ENCODE measurements around the gene PSMC4. TPM values are rescaled to one million over a fixed set of nuclear protein-coding genes. Genes with fewer than 3 reads are reported as not detected.

PSMC4 gene
- polyA plus RNA-seq, 1 of the 3 experiments (the other 2 are of a cell fraction) = 173 TPM

DNA sequence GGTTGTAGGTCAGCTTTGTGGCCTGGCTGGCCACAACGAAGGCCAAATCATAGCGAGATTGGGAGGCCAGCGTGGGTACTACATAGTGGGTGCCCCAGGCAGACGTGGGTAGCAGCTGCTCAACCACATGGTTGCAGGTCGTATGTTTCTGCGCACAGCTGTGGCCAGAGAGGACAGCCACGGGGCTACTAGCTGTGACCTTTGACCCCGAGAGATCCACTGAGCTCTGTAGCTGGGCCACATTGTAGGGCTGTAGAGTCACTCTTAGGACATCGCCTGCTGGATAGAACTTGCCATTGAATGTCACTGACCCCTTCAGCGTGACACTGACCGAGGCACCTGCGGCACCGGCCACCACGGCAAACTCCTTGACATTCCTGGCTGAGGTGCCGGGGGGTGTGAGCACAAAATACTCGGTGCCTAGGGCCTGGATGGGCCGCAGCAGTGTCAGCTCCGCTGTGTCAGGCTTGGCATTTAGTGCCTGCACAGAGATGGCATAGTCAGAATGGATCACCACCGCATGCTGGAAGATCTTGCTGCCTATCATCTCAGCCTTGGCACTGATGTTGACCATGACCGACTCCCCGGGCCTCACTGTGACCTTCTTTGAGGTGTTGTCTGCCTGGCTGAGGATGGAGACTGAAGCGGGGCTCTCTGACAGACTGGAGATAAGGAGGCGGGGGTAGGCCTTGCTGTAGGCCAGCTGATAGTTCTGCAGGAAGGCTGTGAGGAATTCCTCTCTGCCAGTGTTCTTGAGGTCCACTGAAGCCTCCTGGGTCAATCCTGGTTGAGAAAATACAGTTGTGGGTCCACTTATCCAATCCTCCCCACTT is 43.2 kb upstream of the PSMC4 start:
- CTCF ChIA-PET = no interaction called here
- H3K4me2 ChIP-seq = no peak overlapping the region
- POLR2A ChIA-PET = no interaction called here
- H3K9ac ChIP-seq = no peak overlapping the region
- H4K20me1 ChIP-seq (ENCODE audit: insufficient read depth) = no peaks in the 10 kb centered on the region
- H3K27ac ChIP-seq (ENCODE audit: low read depth in 2 of 2, low read length in 1 of 2) = no peak overlapping the region
- no peak for TF ChIP-seq MEF2A (IDR thresholded peaks at IDR 0.05; ENCODE audit: borderline replicate concordance, low read depth)
- TF ChIP-seq, protein P1, sequence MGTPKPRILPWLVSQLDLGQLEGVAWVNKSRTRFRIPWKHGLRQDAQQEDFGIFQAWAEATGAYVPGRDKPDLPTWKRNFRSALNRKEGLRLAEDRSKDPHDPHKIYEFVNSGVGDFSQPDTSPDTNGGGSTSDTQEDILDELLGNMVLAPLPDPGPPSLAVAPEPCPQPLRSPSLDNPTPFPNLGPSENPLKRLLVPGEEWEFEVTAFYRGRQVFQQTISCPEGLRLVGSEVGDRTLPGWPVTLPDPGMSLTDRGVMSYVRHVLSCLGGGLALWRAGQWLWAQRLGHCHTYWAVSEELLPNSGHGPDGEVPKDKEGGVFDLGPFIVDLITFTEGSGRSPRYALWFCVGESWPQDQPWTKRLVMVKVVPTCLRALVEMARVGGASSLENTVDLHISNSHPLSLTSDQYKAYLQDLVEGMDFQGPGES (IDR thresholded peaks at IDR 0.05; ENCODE audit: low read depth, low read length) = no peak
- TF ChIP-seq, protein P2, sequence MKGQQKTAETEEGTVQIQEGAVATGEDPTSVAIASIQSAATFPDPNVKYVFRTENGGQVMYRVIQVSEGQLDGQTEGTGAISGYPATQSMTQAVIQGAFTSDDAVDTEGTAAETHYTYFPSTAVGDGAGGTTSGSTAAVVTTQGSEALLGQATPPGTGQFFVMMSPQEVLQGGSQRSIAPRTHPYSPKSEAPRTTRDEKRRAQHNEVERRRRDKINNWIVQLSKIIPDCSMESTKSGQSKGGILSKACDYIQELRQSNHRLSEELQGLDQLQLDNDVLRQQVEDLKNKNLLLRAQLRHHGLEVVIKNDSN (IDR thresholded peaks at IDR 0.05; ENCODE audit: borderline replicate concordance, low read depth) = no peak
- no peak for TF ChIP-seq MXI1 (IDR thresholded peaks at IDR 0.05; ENCODE audit: low read depth, low read length)
- no peak for TF ChIP-seq RAD21 (IDR thresholded peaks at IDR 0.05; ENCODE audit: low read length)
- TF ChIP-seq RFX5 (IDR thresholded peaks at IDR 0.05; ENCODE audit: low read length) = no peak
- no peak for TF ChIP-seq EP300 (IDR thresholded peaks at IDR 0.05; ENCODE audit: borderline replicate concordance in 1 of 2, low read depth in 1 of 2, low read length in 1 of 2)
- TF ChIP-seq NRF1 (IDR thresholded peaks at IDR 0.05; ENCODE audit: low read depth, low read length) = no peak
- no peak for TF ChIP-seq NFIC (IDR thresholded peaks at IDR 0.05; ENCODE audit: borderline replicate concordance)
- TF ChIP-seq FOSL2 (IDR thresholded peaks at IDR 0.05; ENCODE audit: borderline replicate concordance, low read depth) = no peak
- TF ChIP-seq GATA2 (CRISPR knock-in tag; IDR thresholded peaks at IDR 0.05) = no peak
- TF ChIP-seq JUND (IDR thresholded peaks at IDR 0.05) = no peak
- no peak for TF ChIP-seq YY1 (IDR thresholded peaks at IDR 0.05; ENCODE audit: low read depth)
- TF ChIP-seq, protein P3, sequence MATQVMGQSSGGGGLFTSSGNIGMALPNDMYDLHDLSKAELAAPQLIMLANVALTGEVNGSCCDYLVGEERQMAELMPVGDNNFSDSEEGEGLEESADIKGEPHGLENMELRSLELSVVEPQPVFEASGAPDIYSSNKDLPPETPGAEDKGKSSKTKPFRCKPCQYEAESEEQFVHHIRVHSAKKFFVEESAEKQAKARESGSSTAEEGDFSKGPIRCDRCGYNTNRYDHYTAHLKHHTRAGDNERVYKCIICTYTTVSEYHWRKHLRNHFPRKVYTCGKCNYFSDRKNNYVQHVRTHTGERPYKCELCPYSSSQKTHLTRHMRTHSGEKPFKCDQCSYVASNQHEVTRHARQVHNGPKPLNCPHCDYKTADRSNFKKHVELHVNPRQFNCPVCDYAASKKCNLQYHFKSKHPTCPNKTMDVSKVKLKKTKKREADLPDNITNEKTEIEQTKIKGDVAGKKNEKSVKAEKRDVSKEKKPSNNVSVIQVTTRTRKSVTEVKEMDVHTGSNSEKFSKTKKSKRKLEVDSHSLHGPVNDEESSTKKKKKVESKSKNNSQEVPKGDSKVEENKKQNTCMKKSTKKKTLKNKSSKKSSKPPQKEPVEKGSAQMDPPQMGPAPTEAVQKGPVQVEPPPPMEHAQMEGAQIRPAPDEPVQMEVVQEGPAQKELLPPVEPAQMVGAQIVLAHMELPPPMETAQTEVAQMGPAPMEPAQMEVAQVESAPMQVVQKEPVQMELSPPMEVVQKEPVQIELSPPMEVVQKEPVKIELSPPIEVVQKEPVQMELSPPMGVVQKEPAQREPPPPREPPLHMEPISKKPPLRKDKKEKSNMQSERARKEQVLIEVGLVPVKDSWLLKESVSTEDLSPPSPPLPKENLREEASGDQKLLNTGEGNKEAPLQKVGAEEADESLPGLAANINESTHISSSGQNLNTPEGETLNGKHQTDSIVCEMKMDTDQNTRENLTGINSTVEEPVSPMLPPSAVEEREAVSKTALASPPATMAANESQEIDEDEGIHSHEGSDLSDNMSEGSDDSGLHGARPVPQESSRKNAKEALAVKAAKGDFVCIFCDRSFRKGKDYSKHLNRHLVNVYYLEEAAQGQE (IDR thresholded peaks at IDR 0.05; ENCODE audit: low read depth, low read length) = no peak
- TF ChIP-seq TAF1 (IDR thresholded peaks at IDR 0.05; ENCODE audit: borderline replicate concordance, low read depth, low read length) = no peak
- TF ChIP-seq RXRA (IDR thresholded peaks at IDR 0.05; ENCODE audit: borderline replicate concordance, low read depth) = no peak
- TF ChIP-seq, protein P4, sequence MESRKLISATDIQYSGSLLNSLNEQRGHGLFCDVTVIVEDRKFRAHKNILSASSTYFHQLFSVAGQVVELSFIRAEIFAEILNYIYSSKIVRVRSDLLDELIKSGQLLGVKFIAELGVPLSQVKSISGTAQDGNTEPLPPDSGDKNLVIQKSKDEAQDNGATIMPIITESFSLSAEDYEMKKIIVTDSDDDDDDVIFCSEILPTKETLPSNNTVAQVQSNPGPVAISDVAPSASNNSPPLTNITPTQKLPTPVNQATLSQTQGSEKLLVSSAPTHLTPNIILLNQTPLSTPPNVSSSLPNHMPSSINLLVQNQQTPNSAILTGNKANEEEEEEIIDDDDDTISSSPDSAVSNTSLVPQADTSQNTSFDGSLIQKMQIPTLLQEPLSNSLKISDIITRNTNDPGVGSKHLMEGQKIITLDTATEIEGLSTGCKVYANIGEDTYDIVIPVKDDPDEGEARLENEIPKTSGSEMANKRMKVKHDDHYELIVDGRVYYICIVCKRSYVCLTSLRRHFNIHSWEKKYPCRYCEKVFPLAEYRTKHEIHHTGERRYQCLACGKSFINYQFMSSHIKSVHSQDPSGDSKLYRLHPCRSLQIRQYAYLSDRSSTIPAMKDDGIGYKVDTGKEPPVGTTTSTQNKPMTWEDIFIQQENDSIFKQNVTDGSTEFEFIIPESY (IDR thresholded peaks at IDR 0.05; ENCODE audit: borderline replicate concordance, low read depth) = no peak
- no peak for TF ChIP-seq POLR2AphosphoS5 (IDR thresholded peaks at IDR 0.05; ENCODE audit: low read depth, low read length)
- no peak overlapping the region for H2AFZ ChIP-seq (ENCODE audit: low read depth)
- no peaks in the 10 kb centered on the region for H3K36me3 ChIP-seq (replicated peaks in 1 of 2; ENCODE audit: control insufficient read depth in 1 of 2, insufficient read depth in 2 of 2, low read length in 1 of 2)
- H3K4me3 ChIP-seq (ENCODE audit: low read depth in 2 of 2, low read length in 1 of 2) = no peak overlapping the region
- H3F3A ChIP-seq (replicated peaks; ENCODE audit: insufficient read depth) = no peaks in the 10 kb centered on the region
- no peaks in the 10 kb centered on the region for H3K9me2 ChIP-seq
- no peaks in the 10 kb centered on the region for H3K79me2 ChIP-seq (ENCODE audit: insufficient read depth)
- DNase-seq = no peak
- no peaks in the 10 kb centered on the region for H3K4me1 ChIP-seq (ENCODE audit: control insufficient read depth in 1 of 2, insufficient read depth in 2 of 2, low read depth in 1 of 2, low read length in 1 of 2)
- no peaks in the 10 kb centered on the region for H3K9me3 ChIP-seq
- no peaks in the 10 kb centered on the region; the same call in 1 of the 2 replicates for H3K27me3 ChIP-seq (ENCODE audit: insufficient read depth)
- WGBS (ENCODE audit: low lambda C conversion rate) = 69% methylated on average over 16 of the region's 23 CpGs
